ENCODE results near the gene CPT1B. TPM values are rescaled to one million over a fixed set of nuclear protein-coding genes. Genes with fewer than 3 reads are reported as not detected.

The CPT1B gene
- total and polyA plus RNA-seq, 2 of the 4 experiments (the other 2 are of a cell fraction), result 0.36 to 1.8 TPM

DNA sequence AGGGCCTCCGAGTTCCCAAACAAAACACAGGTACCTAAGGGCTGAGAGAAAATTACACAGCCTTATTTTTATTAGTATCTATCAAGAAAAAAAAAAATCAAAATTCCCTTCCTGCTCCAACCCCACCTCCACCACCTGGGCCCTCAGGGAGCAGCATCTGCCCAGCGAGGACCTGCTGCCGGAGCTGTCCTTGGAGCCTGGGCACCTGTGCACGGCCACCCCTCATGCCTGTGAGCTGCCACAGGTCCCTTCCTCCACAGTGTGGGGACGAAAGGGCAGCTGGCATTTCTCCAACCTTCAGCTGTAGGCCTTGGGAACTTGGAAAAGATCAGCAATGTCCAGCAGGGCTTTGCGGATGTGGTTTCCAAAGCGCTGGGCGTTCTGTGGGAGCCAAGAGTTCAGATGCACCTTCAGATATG, 9.2 kb downstream of the CPT1B start:
- 67% methylated on average over 1 of the region's 8 CpGs; no CpG with 5 or more reads in 1 of the 2 experiments for WGBS, 2 experiments (ENCODE audit: extremely low coverage in 2 of 2, insufficient read length in 1 of 2)
- intact Hi-C loops (cut with micrococcal nuclease) (no loop called here), dilution Hi-C loops (cut with HindIII; ENCODE audit: low sequenced_read_pairs, unreplicated experiment) (no loop called here), in situ Hi-C loops (cut with MboI; ENCODE audit: low sequenced_read_pairs) (no loop called here)
- Histone ChIP-seq H3K27me3 (ENCODE audit: control insufficient read depth, insufficient read depth, low read length) (peaks cover 7% of the 10 kb centered on the region; the same call in 1 of the 2 replicates), H2BK20ac (ENCODE audit: low read depth, low read length) (no peak overlapping the region), H3K36me3 (ENCODE audit: control insufficient read depth, insufficient read depth, low read length) (no peaks in the 10 kb centered on the region; the same call in 1 of the 2 replicates), H3K9me3 (ENCODE audit: control insufficient read depth, insufficient read depth, low read length) (no peaks in the 10 kb centered on the region), H3K4me2 (ENCODE audit: low read depth, low read length) (no peak overlapping the region), H4K20me1 (ENCODE audit: insufficient read depth, low read length) (no peaks in the 10 kb centered on the region), H2BK5ac (ENCODE audit: low read depth, low read length, poor library complexity, severe bottlenecking) (no peak overlapping the region), H3K4me1 (ENCODE audit: control insufficient read depth, insufficient read depth, low read length) (no peaks in the 10 kb centered on the region), H3K4me3 (ENCODE audit: insufficient read depth, low read depth, low read length) (no peak overlapping the region), H2AFZ (replicated peaks; ENCODE audit: low read length, poor library complexity) (no peak overlapping the region), H3K9ac (ENCODE audit: low read depth, low read length) (no peak overlapping the region), H3K79me1 (ENCODE audit: low read depth in 1 of 2, low read length in 2 of 2) (no peaks in the 10 kb centered on the region), H3K56ac (ENCODE audit: extremely low read depth, insufficient read depth, low read length) (no peak overlapping the region), H3K27ac (ENCODE audit: insufficient read depth, low read length) (no peak overlapping the region), H4K91ac (ENCODE audit: insufficient read depth, low read depth, low read length) (no peak overlapping the region), H3K9me1 (ENCODE audit: insufficient read depth, low read length) (no peaks in the 10 kb centered on the region), H3K4ac (ENCODE audit: low read depth, low read length) (no peak overlapping the region), H4K5ac (ENCODE audit: low read depth, low read length) (no peak overlapping the region), H3K14ac (replicated peaks; ENCODE audit: low read depth, low read length) (no peak overlapping the region), H2AK9ac (replicated peaks; ENCODE audit: low read depth, low read length, poor library complexity) (no peak overlapping the region), H4K8ac (ENCODE audit: low read depth in 2 of 2, low read length in 2 of 2) (no peak overlapping the region), H3K18ac (ENCODE audit: low read depth, low read length) (no peak overlapping the region), H3K23ac (ENCODE audit: low read depth, low read length) (no peak overlapping the region), H2BK120ac (ENCODE audit: low read depth, low read length) (no peak overlapping the region), H2AK5ac (ENCODE audit: low read depth, low read length) (no peak overlapping the region), H2BK15ac (ENCODE audit: low read depth, low read length) (no peak overlapping the region)
- ATAC-seq (ENCODE audit: low read depth) (no peak), DNase-seq (no peak)
- no peak for TF ChIP-seq MAZ (IDR thresholded peaks at IDR 0.05; ENCODE audit: borderline replicate concordance, low read depth, low read length)
- TF ChIP-seq CHD1 (IDR thresholded peaks at IDR 0.05; ENCODE audit: low read depth, low read length), result no peak
- no peak for TF ChIP-seq NFE2L2 (IDR thresholded peaks at IDR 0.05; ENCODE audit: low read depth, low read length)
- TF ChIP-seq MXI1 (IDR thresholded peaks at IDR 0.05; ENCODE audit: borderline replicate concordance, low read depth, low read length), result no peak
- TF ChIP-seq BHLHE40 (IDR thresholded peaks at IDR 0.05; ENCODE audit: low read depth, low read length), result no peak
- no peak for TF ChIP-seq RAD21 (IDR thresholded peaks at IDR 0.05; ENCODE audit: low read length)
- TF ChIP-seq FOS (IDR thresholded peaks at IDR 0.05; ENCODE audit: low read depth, low read length), result no peak
- no peak for TF ChIP-seq POLR2A (IDR thresholded peaks at IDR 0.05; ENCODE audit: low read depth, low read length)
- TF ChIP-seq RCOR1 (IDR thresholded peaks at IDR 0.05; ENCODE audit: insufficient replicate concordance, low read length), result no peak
- TF ChIP-seq SMC3 (IDR thresholded peaks at IDR 0.05; ENCODE audit: low read depth, low read length), result no peak
- no peak for TF ChIP-seq CEBPB (IDR thresholded peaks at IDR 0.05; ENCODE audit: low read depth, low read length)
- TF ChIP-seq, protein P1, sequence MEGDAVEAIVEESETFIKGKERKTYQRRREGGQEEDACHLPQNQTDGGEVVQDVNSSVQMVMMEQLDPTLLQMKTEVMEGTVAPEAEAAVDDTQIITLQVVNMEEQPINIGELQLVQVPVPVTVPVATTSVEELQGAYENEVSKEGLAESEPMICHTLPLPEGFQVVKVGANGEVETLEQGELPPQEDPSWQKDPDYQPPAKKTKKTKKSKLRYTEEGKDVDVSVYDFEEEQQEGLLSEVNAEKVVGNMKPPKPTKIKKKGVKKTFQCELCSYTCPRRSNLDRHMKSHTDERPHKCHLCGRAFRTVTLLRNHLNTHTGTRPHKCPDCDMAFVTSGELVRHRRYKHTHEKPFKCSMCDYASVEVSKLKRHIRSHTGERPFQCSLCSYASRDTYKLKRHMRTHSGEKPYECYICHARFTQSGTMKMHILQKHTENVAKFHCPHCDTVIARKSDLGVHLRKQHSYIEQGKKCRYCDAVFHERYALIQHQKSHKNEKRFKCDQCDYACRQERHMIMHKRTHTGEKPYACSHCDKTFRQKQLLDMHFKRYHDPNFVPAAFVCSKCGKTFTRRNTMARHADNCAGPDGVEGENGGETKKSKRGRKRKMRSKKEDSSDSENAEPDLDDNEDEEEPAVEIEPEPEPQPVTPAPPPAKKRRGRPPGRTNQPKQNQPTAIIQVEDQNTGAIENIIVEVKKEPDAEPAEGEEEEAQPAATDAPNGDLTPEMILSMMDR (conservative IDR thresholded peaks at IDR 0.05; ENCODE audit: low read depth, low read length), result no peak
- TF ChIP-seq, protein P2, sequence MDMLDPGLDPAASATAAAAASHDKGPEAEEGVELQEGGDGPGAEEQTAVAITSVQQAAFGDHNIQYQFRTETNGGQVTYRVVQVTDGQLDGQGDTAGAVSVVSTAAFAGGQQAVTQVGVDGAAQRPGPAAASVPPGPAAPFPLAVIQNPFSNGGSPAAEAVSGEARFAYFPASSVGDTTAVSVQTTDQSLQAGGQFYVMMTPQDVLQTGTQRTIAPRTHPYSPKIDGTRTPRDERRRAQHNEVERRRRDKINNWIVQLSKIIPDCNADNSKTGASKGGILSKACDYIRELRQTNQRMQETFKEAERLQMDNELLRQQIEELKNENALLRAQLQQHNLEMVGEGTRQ (IDR thresholded peaks at IDR 0.05; ENCODE audit: low read depth, low read length), result no peak
- no peak for TF ChIP-seq MAFK (IDR thresholded peaks at IDR 0.05; ENCODE audit: low read depth, low read length)
- TF ChIP-seq, protein P3, sequence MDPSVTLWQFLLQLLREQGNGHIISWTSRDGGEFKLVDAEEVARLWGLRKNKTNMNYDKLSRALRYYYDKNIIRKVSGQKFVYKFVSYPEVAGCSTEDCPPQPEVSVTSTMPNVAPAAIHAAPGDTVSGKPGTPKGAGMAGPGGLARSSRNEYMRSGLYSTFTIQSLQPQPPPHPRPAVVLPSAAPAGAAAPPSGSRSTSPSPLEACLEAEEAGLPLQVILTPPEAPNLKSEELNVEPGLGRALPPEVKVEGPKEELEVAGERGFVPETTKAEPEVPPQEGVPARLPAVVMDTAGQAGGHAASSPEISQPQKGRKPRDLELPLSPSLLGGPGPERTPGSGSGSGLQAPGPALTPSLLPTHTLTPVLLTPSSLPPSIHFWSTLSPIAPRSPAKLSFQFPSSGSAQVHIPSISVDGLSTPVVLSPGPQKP (IDR thresholded peaks at IDR 0.05; ENCODE audit: borderline replicate concordance, low read depth, low read length), result no peak
- TF ChIP-seq RFX5 (IDR thresholded peaks at IDR 0.05; ENCODE audit: low read depth, low read length), result no peak
- ChIA-PET CTCF (no interaction called here), POLR2A (ENCODE audit: unreplicated experiment) (no interaction called here)
- no TSS peak for BruUV-seq (replicated peaks)

All from IMR-90 (cell line).